Fibroblast of pulmonary artery (primary cell): ENCODE data around the gene FBRSL1.
"Not testable (repeated sequence)": the region's sequence is repeated elsewhere in the genome, so short reads cannot be mapped to it uniquely, and the experiment has no call there.

Experiments
- DNase-seq: peaks from one replicate; pipeline ENCODE4 v3.0.0-alpha.2; 2010; ENCODE audit warnings: low read depth
- H3K4me3 ChIP-seq: replicated peaks from 2 replicates; pipeline ENCODE4 v1.5.1; 2011; ENCODE audit warnings: low read depth, mild to moderate bottlenecking, control low read depth, low read length, moderate library complexity
- TF ChIP-seq, protein P1 (sequence below): IDR thresholded peaks from 2 replicates; pipeline ENCODE4 v1.5.1; 2011; ENCODE audit warnings: mild to moderate bottlenecking, control low read depth, low read length, inconsistent platforms; ENCODE audit errors: missing control alignments

The FBRSL1 gene

DNA sequence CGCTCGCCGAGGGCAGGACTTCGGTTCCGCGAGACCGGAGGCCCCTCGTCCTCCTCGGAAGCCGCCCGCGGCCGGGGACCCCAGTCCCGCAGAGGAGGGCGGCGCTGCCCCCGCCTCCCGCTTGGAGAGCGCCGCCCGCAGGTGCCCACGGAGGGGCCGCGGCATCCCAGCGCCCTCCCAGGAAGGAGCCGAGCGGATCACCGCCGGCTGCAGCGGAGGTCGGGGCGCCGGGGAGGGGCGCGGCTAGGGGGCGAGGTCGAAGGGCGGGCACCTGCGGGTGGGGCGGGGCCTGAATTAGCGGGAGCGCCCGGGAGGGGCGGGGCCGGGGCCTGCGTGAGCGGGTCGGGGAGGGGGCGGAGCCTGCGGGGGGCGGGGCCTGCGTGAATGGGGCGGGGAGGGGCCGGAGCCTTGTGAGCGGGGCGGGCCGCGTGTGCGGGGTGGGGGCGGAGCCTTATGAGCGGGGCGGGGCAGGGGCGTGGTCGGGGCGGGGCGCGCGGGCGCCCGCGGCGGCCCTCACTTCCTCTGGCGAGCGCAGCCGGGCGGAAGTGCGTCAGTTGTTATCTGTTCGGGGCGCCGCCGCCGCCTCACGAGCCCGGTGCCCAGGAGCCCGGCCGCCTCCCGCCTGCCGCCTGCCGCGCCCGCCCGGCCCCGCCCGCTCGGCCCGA lies at the start of gene FBRSL1:
TSS of gene FBRSL1 (plus strand) at position 550 of the 665 bp plus-strand sequence.
- peak; percentile 87 for DNase-seq
- peak within 1 kb of the TSS; percentile 72 for H3K4me3 ChIP-seq
- TF ChIP-seq, protein P1, sequence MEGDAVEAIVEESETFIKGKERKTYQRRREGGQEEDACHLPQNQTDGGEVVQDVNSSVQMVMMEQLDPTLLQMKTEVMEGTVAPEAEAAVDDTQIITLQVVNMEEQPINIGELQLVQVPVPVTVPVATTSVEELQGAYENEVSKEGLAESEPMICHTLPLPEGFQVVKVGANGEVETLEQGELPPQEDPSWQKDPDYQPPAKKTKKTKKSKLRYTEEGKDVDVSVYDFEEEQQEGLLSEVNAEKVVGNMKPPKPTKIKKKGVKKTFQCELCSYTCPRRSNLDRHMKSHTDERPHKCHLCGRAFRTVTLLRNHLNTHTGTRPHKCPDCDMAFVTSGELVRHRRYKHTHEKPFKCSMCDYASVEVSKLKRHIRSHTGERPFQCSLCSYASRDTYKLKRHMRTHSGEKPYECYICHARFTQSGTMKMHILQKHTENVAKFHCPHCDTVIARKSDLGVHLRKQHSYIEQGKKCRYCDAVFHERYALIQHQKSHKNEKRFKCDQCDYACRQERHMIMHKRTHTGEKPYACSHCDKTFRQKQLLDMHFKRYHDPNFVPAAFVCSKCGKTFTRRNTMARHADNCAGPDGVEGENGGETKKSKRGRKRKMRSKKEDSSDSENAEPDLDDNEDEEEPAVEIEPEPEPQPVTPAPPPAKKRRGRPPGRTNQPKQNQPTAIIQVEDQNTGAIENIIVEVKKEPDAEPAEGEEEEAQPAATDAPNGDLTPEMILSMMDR: no peak

DNA sequence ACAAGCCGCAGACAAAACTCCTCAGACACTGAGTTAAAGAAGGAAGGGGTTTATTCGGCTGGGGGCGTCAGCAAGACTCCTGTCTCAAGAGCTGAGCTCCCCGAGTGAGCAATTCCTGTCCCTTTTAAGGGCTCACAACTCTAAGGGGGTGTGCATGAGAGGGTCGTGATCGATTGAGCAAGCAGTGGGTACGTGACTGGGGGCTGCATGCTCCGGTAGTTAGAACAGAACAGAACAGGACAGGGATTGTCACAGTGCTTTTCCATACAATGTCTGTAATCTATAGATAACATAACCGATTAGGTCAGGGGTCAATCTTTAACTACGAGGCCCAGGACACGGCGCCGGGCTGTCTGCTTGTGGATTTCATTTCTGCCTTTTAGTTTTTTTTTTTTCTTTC lies 49.5 kb upstream of the FBRSL1 start:
- not testable (repeated sequence) for DNase-seq, H3K4me3 ChIP-seq

DNA sequence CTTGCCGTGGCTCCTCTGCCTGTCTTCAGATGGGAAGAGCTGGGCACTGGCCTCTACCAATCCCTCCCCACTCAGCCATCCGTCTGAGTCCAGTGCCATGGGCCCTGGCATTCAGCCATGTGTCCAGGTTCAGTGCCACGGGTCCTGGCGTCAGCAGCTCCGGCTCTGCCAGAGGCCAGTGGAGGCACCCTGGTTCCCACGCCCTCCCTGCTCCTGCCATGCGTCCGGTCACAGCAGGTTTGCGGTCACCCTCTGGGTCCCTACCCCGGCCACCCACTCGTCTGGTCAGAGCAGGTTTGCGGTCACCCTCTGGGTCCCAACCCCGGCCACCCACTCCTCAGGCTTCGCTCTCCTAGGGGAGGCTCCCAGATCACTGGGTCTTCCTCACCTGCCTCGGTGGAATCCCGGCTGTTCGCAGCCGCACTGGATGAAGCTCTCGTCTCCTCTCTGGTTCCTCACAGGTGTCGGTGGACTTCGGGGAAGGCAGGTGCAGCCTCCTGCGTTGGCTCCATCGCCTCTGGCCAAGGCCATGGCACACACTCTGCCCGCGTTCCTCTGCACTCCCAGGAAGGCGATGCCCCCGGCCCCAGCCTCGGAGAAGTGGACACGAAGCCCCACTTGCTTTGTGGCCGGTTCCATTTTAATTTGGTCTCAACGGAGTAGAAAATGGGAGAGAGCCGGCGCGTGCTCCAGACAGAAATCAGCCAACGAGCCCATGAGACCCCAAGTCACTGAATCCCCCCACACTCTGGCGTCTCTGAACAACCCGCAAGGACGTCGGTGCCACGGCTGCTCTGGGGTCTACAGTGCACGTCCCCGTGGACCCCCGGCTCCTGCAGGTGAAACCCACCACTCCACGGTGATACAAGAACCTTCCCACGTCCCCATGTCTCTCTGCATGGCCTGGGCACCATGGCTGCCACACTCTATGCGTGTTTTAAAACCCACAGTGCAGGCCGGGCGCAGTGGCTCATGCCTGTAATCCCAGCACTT lies 47.8 kb upstream of the FBRSL1 start:
- H3K4me3 ChIP-seq: no peak overlapping the region
- no peak for DNase-seq
- TF ChIP-seq, protein P1: no peak

DNA sequence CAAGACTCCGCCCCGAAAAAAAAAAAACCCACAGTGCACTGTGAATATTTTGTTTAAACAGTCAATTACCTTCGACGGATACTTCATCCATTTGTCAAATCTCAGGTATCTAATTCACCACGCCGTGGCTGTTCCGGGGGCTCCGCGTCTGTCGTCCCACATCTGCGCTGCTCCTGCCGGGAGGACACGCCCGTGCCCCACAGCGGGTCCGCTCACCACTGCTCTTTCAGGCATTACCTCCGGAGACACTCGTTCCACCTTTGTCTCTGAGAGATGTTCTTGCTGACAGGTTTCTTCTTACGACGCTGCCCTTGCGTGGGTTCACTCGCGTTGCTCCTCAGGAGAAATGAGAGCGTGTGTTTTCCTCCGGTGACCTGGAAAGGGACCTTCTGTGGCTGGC lies 46.9 kb upstream of the FBRSL1 start:
- TF ChIP-seq, protein P1: no peak
- no peak overlapping the region for H3K4me3 ChIP-seq
- no peak for DNase-seq

DNA sequence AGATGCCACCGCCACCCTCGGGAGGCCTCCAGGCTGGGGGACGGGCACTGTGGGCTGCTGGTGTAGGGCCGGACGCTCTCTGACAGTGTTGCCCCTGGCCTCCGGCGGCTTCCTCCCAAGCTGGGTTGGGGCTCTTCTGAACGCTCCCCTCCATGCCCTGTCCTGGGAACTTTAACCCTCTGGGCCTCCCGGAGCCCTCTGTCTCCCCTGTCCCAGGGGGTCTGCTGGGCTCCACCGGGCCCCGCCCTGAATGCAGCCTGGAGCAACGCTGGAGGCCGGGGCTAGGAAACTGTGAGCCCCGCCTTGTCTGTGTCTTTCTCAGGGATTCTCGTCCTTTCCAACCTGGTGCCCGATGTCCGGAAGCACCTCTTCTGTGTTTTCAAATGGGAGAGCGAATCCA lies 45.7 kb upstream of the FBRSL1 start:
- no peak for DNase-seq
- TF ChIP-seq, protein P1: no peak
- H3K4me3 ChIP-seq: no peak overlapping the region

DNA sequence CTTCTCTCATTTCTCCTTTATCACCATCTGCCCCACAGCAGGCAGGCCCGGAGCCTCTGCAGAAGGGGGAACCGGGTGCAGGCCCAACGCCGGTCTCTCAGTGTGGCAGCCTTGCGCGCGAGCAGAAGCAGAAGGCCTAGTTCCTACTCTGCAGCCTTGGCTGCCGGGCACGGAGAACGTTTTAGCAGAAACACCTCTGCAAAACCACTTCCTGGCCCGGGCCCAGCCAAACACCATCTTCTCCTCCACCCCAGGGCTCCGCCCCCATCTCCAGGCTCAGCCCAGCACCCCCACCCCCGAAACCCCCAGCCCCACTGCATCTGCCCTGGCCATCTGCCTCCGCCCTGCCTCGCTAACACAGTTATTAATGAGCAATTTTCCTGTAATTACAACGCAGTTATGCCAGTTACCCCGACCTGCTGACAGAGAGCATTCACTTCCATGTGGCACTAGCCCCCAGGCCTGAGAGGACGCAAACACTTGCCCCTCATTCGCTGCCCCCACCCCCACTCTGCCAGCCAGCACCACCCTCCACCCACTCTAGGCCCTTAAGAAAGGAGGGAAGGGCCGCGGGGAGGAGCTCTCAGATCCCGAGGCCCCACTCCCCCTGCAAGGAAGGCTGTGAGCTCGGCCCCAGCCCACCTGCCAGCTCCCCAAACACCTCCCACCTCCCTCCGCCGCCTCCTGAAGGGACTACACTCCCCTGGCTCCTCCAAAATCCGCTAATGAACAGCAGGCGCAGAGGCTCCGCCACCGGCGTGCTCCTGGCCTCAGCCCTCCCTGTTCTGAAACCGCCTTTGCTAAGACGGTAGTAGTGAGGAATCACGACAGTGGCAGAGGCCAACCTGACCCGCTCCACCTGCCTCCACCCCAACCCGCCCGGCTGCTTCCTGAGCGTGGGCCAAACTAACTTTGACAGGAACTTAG lies 44.7 kb upstream of the FBRSL1 start:
- peak overlapping the region; percentile 48 for H3K4me3 ChIP-seq
- TF ChIP-seq, protein P1: no peak
- DNase-seq: no peak
